ENCODE data around the gene FBLN1.

DNA sequence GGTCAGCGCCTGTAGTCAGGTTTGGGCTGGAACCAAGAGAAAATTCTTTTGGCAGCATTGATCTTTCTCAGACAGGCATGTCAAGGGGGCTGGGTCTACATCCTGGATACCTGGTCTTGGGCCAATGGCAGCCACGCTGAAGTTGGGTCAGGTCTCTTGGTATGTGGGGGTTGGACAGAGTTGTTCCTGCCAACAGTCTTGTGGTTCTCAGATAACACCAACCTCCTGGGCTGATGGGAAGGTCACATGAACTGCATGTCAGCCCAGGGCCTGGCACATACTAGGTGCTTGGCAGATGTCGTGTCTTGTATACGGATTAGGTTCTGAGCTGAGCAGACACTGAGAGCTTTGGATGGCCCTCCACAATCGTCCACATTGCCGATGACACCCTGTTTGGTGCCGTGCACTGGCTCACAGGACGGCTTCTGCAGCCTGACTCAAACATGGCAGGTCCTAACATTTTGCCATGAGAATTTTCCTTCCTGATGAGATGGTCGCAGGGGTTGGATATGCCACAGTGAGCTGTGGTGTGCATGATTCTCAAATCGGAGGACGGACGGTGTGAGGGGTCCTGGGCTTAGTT lies 42.0 kb downstream of the FBLN1 start:
- TF ChIP-seq POLR2A (IDR thresholded peaks at IDR 0.05; ENCODE audit: low read length) = no peak
- TF ChIP-seq GATA1 (IDR thresholded peaks at IDR 0.05; ENCODE audit: low read depth, low read length) = no peak
